Liver (tissue), 3 donors: ENCODE results near the gene SERPINA3.

Experiments used
- CTCF ChIP-seq: fragments of 150-350 bp; IDR thresholded peaks from 2 replicates; pipeline ENCODE4 v1.5.1; 2017; ENCODE audit warnings: improper control_type of control experiment, low read depth, low read length; ENCODE audit not compliant: missing input control
- RAD21 ChIP-seq, 2 donors: IDR thresholded peaks; 2 replicates each; pipeline ENCODE4 v1.6.1; 2016; ENCODE audit warnings: antibody characterized with exemption in 2 of 2, mild to moderate bottlenecking in 2 of 2
- donor health status: healthy.
- donor health status: healthy.

- TF ChIP-seq CTCF: no peak
- TF ChIP-seq RAD21 (IDR thresholded peaks at IDR 0.05): no peak
Measured at GRCh38 chr14:94596361-94596760, 15.8 kb upstream of the SERPINA3 start.
